GM18907 (cell line): ENCODE measurements around the gene PDE4D.

Source experiments
- ATAC-seq: cut with Tn5 transposase; IDR thresholded peaks from one replicate; pipeline ENCODE4 v1.9.1; 2021; ENCODE audit warnings: mild to moderate bottlenecking, moderate library complexity; ENCODE audit not compliant: unreplicated experiment

The PDE4D gene

GRCh38 chr5:59132131-59132530 is 761.4 kb downstream of the PDE4D start:
- ATAC-seq: no peak

- ATAC-seq: no peak
These were observed 763.1 kb downstream of the PDE4D start for GRCh38 chr5:59130431-59130830.

- no peak for ATAC-seq
These were observed 764.8 kb downstream of the PDE4D start for GRCh38 chr5:59128646-59129290.

GRCh38 chr5:59126708-59127573 is 766.6 kb downstream of the PDE4D start:
- ATAC-seq: peak; percentile 2

- ATAC-seq: no peak
These were observed 767.4 kb downstream of the PDE4D start for GRCh38 chr5:59126016-59126707.

GRCh38 chr5:59125011-59125961 is 768.2 kb downstream of the PDE4D start:
- no peak for ATAC-seq

GRCh38 chr5:59123595-59124561 is 769.6 kb downstream of the PDE4D start:
- ATAC-seq: no peak

- ATAC-seq: no peak
These were observed 774.0 kb downstream of the PDE4D start for GRCh38 chr5:59119480-59119879.

- ATAC-seq: no peak
These were observed 776.2 kb downstream of the PDE4D start for GRCh38 chr5:59117320-59117719.

GRCh38 chr5:59116231-59116865 is 777.2 kb downstream of the PDE4D start:
- ATAC-seq: no peak

- ATAC-seq: no peak
These were observed 778.2 kb downstream of the PDE4D start for GRCh38 chr5:59115345-59115744.

GRCh38 chr5:59109383-59109782 is 784.1 kb downstream of the PDE4D start:
- no peak for ATAC-seq

GRCh38 chr5:59107692-59108091 is 785.8 kb downstream of the PDE4D start:
- no peak for ATAC-seq

- ATAC-seq: no peak
These were observed 789.0 kb downstream of the PDE4D start for GRCh38 chr5:59104400-59105127.

- ATAC-seq: no peak
These were observed 790.2 kb downstream of the PDE4D start for GRCh38 chr5:59103303-59103702.

- ATAC-seq: no peak
These were observed 791.1 kb downstream of the PDE4D start for GRCh38 chr5:59102437-59102836.

- no peak for ATAC-seq
These were observed 792.7 kb downstream of the PDE4D start for GRCh38 chr5:59100875-59101274.

GRCh38 chr5:59099995-59100345 is 793.6 kb downstream of the PDE4D start:
- ATAC-seq: no peak
